ENCODE measurements around the gene MARK4.

- TF ChIP-seq POLR2A (IDR thresholded peaks at IDR 0.05) (no peak), CTCF (IDR thresholded peaks at IDR 0.05) (no peak)
These were observed 28.3 kb upstream of the MARK4 start for GRCh38 chr19:45222724-45223123.

All from ovary (tissue), 3 donors.